Dendritic cell treated with granulocyte-macrophage colony-stimulating factor and Interleukin-4, amounts not matched to agents 40 ng/mL and 50 ng/mL, for 4 days (primary cell): ENCODE measurements around the gene EHMT1.
A peak's percentile ranks its signal among the peaks of the same experiment; 100 is the strongest.

Experiments
- H3K27ac Mint-ChIP-seq: one replicate; pipeline ENCODE4 v1.8.0; 2022; ENCODE audit warnings: mild to moderate bottlenecking, mixed read lengths
- H3K27me3 Mint-ChIP-seq: one replicate; pipeline ENCODE4 v1.8.0; 2022; ENCODE audit warnings: mild to moderate bottlenecking, mixed read lengths
- H3K36me3 Mint-ChIP-seq: one replicate; pipeline ENCODE4 v1.8.0; 2022; ENCODE audit warnings: low read depth, mixed read lengths
- H3K4me1 Mint-ChIP-seq: one replicate; pipeline ENCODE4 v1.8.0; 2022; ENCODE audit warnings: low read depth, mixed read lengths
- H3K4me3 Mint-ChIP-seq: one replicate; pipeline ENCODE4 v1.8.0; 2022; ENCODE audit warnings: mild to moderate bottlenecking, moderate library complexity, mixed read lengths
- H3K9me3 Mint-ChIP-seq: one replicate; pipeline ENCODE4 v1.8.0; 2022; ENCODE audit warnings: mixed read lengths
- intact Hi-C: fragments of 100-400 bp; cut with micrococcal nuclease; formaldehyde crosslinking; loops from one replicate; pipeline ENCODE4 v1.15.0; 2022

EHMT1 gene

DNA sequence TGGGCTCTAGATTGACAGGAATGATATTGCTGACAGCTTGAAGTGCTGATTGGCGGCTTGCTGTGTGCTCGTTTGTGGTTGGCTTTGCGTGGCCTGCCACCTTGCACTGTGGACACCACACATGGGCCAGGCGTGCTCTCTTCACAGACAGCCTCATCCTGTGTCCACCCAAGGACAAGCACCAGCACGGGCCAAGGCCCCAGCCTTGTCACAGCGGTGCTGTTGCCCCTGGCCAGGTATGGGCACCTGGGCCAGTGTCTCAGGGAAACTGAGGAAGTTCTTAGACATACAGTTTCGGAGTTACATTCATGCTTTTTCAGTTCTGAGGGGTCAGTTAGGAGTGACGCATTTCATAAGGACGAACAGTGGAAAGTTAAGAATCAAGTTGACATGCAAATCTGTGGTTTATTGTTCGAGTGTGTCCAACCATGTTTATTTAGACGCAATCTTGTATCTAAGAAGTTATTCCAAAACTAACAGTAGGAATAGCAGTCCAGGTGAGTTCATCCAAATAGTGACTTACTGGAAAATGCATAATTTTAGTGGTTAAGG is 125.9 kb downstream of the EHMT1 start:
- no peak overlapping the region for H3K4me3 Mint-ChIP-seq
- H3K27ac Mint-ChIP-seq = no peak overlapping the region
- H3K4me1 Mint-ChIP-seq = peaks cover 8% of the 10 kb centered on the region
- no peaks in the 10 kb centered on the region for H3K9me3 Mint-ChIP-seq
- intact Hi-C loops = no loop called here
- H3K36me3 Mint-ChIP-seq = peaks cover 93% of the 10 kb centered on the region
- H3K27me3 Mint-ChIP-seq = no peaks in the 10 kb centered on the region

DNA sequence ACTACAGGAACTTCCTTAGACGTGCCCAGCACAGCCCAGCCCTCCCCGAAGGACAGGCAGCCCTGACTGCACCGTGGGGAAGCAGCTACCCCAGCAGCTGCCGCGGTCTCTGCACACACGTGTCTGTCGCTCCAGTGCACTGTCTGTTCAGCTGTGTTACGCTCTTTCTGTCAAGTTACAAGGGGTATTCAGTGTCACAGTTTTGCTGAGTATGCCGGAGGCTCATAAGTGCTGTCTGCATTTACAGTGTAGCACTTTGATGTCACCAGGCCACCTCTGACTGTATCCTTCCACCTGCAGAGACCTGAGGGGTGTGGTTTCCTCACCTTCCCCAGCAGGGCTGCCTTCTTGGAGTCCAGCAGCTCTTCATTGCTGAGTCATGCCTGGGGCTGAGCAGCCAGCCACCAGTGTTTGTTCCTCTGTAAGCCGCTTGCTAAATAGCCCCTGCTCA is 126.8 kb downstream of the EHMT1 start:
- Mint-ChIP-seq H3K4me3 (no peak overlapping the region), H3K4me1 (peaks cover 8% of the 10 kb centered on the region), H3K27ac (peak overlapping the region; percentile 57), H3K36me3 (peaks cover 93% of the 10 kb centered on the region), H3K9me3 (no peaks in the 10 kb centered on the region), H3K27me3 (no peaks in the 10 kb centered on the region)
- intact Hi-C loops = no loop called here

DNA sequence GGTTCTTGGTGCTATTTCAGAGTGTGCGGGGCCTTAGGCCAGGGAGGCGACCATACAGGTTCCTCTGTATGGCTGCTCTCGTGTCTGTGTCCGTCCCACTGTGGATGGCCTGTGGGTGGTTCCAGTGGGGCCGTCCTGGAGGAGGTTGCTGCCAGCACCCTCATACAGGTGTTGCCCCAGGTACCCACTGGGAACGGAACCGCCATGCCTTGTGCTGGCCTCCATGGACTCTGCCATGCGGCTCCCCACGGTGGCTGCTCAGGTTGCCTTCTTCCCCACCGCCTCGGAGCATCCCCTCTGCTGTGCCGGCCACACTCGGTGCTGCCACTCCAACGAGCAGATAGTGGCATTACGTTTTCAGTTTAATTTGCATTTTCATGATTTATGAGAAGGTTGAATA is 129.5 kb downstream of the EHMT1 start:
- peaks cover 8% of the 10 kb centered on the region for H3K4me1 Mint-ChIP-seq
- intact Hi-C loops = no loop called here
- no peak overlapping the region for H3K27ac Mint-ChIP-seq
- H3K27me3 Mint-ChIP-seq = no peaks in the 10 kb centered on the region
- no peaks in the 10 kb centered on the region for H3K9me3 Mint-ChIP-seq
- peaks cover 96% of the 10 kb centered on the region for H3K36me3 Mint-ChIP-seq
- H3K4me3 Mint-ChIP-seq = no peak overlapping the region

DNA sequence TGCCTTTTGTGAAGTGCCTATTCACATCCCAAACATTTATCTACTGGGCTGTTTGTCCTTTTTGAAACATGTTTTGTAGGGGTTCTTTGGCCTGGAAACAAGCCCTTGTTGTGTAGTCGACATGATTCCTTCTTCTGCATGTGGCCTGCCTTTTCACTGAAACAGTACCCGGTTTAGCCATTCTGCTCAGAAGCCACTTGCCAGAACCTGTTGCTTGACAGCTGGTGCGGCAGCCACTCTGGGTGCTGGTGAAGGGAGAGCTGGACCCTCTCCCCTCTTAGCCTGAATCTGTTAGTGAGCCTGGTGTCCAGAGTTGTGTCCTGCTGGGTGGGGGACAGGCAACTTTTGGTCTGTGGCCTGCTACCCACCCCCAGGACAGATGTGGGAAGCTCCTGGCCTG is 129.9 kb downstream of the EHMT1 start:
- intact Hi-C loops = no loop called here
- no peak overlapping the region for H3K27ac Mint-ChIP-seq
- H3K9me3 Mint-ChIP-seq = no peaks in the 10 kb centered on the region

DNA sequence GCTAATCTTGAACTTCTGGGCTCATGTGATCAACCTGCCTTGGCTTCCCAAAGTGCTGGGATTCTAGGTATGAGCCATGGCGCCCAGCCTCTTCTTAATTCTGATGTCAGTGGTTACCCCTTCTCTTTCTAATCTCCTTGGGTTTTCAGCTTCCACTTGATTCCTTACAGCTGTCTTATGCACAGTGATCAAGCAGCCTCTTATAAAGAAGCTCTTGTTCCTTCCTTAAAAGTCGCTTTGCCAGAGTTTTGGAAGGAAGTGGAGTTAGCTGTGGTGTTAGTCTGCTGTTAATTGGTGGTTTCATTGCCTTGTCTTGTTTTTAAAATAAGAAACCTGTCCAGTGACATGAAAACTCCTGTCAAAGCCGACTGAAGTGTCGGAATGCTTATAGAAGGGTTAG is 130.7 kb downstream of the EHMT1 start:
- no peaks in the 10 kb centered on the region for H3K27me3 Mint-ChIP-seq
- peaks cover 8% of the 10 kb centered on the region for H3K4me1 Mint-ChIP-seq
- H3K4me3 Mint-ChIP-seq = no peak overlapping the region
- peaks cover 2% of the 10 kb centered on the region for H3K9me3 Mint-ChIP-seq
- intact Hi-C loops = no loop called here
- H3K36me3 Mint-ChIP-seq = peaks cover 96% of the 10 kb centered on the region
- H3K27ac Mint-ChIP-seq = no peak overlapping the region

More for the DNA sequence above, 129.9 kb downstream of the EHMT1 start:
- Mint-ChIP-seq H3K4me1 (peaks cover 8% of the 10 kb centered on the region), H3K27me3 (no peaks in the 10 kb centered on the region), H3K36me3 (peaks cover 96% of the 10 kb centered on the region), H3K4me3 (no peak overlapping the region)

GRCh38 chr9:137750007-137750406 is 131.2 kb downstream of the EHMT1 start:
- intact Hi-C loops = no loop called here
- Mint-ChIP-seq H3K4me3 (no peak overlapping the region), H3K36me3 (peaks cover 96% of the 10 kb centered on the region), H3K27ac (no peak overlapping the region), H3K4me1 (peaks cover 8% of the 10 kb centered on the region), H3K9me3 (peaks cover 7% of the 10 kb centered on the region), H3K27me3 (no peaks in the 10 kb centered on the region)

GRCh38 chr9:137750566-137750965 is 131.8 kb downstream of the EHMT1 start:
- intact Hi-C loops = no loop called here
- peaks cover 99% of the 10 kb centered on the region for H3K36me3 Mint-ChIP-seq
- peaks cover 13% of the 10 kb centered on the region for H3K9me3 Mint-ChIP-seq
- no peaks in the 10 kb centered on the region for H3K27me3 Mint-ChIP-seq
- H3K4me3 Mint-ChIP-seq = no peak overlapping the region
- no peak overlapping the region for H3K27ac Mint-ChIP-seq
- peaks cover 6% of the 10 kb centered on the region for H3K4me1 Mint-ChIP-seq

DNA sequence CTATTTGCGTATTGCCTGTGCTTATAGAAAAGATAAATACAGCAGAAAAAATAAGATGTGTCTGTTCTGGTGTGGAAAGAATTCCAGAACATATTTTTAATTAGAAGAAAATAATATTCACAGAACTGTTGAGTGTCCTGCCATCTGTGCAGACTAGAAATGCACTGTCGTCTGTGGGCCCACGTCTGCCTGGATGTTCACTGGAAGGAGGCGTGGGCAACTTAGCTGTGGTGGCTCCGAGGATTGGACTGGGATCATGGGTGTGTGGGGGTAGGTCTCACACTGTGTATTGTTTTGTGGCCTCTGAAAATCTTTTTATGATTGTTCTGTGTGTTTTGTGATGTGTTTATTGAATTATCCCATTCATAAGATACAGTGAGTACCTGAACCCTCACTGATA is 132.8 kb downstream of the EHMT1 start:
- Mint-ChIP-seq H3K27ac (no peak overlapping the region), H3K27me3 (no peaks in the 10 kb centered on the region), H3K4me1 (no peaks in the 10 kb centered on the region), H3K4me3 (no peak overlapping the region), H3K9me3 (peaks cover 15% of the 10 kb centered on the region), H3K36me3 (peaks cover 99% of the 10 kb centered on the region)
- intact Hi-C loops = no loop called here

- Mint-ChIP-seq H3K27me3 (no peaks in the 10 kb centered on the region), H3K9me3 (peaks cover 15% of the 10 kb centered on the region), H3K4me3 (no peak overlapping the region), H3K27ac (no peak overlapping the region), H3K4me1 (no peaks in the 10 kb centered on the region), H3K36me3 (peaks cover 99% of the 10 kb centered on the region)
- intact Hi-C loops = no loop called here
These were observed 133.6 kb downstream of the EHMT1 start for GRCh38 chr9:137752426-137752825.

- Mint-ChIP-seq H3K4me3 (no peak overlapping the region), H3K27ac (no peak overlapping the region), H3K9me3 (peaks cover 15% of the 10 kb centered on the region), H3K4me1 (no peaks in the 10 kb centered on the region), H3K36me3 (peaks cover 99% of the 10 kb centered on the region), H3K27me3 (no peaks in the 10 kb centered on the region)
- intact Hi-C loops = no loop called here
These were observed 134.5 kb downstream of the EHMT1 start for GRCh38 chr9:137753192-137753765.

DNA sequence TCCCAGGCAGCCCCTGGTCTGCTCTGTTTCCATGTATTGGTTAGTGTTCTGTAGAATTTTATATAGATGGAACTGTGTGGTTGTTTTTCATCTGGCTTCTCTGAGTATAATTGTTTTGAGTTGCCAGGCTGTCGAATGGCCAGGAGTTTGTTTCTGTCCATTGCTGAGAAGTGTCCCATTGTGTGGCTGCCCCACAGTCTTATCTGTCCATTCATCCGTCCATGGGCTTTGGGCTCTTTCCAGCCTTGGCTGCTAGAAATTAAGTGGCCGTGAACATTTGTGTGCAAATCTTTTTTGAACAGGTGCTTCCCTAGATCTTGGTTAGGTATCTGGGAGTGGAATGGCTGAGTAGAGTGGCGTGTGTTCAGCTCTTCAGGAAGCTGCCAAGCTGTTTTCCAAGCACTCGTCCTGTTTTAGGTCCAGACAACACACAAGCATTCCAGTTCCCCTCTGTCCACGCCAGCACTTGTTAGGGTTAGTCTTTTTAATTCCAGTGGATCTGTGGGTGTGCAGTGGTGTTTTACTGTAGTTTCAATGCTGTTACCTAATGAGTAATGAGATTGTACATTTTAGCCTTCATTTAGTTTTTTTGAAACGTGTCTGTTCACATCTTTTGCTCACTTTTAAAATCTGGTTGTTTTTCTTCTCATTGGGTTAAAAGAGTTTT is 136.6 kb downstream of the EHMT1 start:
- H3K27ac Mint-ChIP-seq = no peak overlapping the region
- H3K4me1 Mint-ChIP-seq = peaks cover 1% of the 10 kb centered on the region
- peaks cover 100% of the 10 kb centered on the region for H3K36me3 Mint-ChIP-seq
- intact Hi-C loops = no loop called here
- H3K4me3 Mint-ChIP-seq = no peak overlapping the region
- H3K27me3 Mint-ChIP-seq = no peaks in the 10 kb centered on the region
- peaks cover 15% of the 10 kb centered on the region for H3K9me3 Mint-ChIP-seq

DNA sequence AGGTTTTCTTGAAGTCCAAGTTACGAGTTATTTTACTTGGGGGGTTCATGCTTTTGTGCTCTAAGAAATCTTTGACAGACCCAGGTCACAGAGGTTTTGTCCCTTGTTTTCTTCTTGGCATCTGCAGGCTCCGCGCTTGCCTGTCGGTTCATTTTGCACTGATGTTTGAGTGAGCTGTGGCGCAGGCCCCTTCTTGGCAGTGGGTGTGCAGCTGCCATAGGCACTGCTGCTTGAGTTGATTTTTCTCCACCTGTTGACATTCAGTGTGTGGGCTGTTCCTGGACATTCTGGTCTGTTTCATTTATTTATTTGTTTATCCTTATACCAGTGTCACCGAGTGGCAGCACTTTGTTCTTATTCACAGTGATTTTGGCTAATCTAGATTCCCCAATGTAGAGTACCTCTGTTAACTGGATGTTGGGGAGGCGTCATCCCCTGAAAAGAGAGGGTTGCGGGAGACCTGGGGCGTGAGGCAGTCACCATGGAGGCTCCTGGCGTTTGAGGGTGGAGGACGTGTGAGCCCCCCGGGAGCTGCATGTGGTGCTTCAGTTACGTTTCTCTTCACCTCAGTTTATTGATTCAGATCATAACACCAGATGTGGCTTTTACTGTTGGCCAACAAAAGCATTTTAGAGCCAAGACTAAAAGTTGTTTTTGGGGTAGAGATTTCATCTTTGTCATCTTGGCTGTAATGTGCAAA is 137.4 kb downstream of the EHMT1 start:
- H3K36me3 Mint-ChIP-seq = peaks cover 99% of the 10 kb centered on the region

GRCh38 chr9:137757139-137757538 is 138.3 kb downstream of the EHMT1 start:
- Mint-ChIP-seq H3K36me3 (peaks cover 97% of the 10 kb centered on the region), H3K4me3 (no peak overlapping the region), H3K27ac (no peak overlapping the region), H3K4me1 (peaks cover 8% of the 10 kb centered on the region), H3K9me3 (peaks cover 15% of the 10 kb centered on the region), H3K27me3 (no peaks in the 10 kb centered on the region)
- intact Hi-C loops = no loop called here

More for the DNA sequence above, 137.4 kb downstream of the EHMT1 start:
- peaks cover 15% of the 10 kb centered on the region for H3K9me3 Mint-ChIP-seq
- no peak overlapping the region for H3K27ac Mint-ChIP-seq
- no peak overlapping the region for H3K4me3 Mint-ChIP-seq
- intact Hi-C loops = no loop called here
- H3K4me1 Mint-ChIP-seq = peaks cover 8% of the 10 kb centered on the region
- no peaks in the 10 kb centered on the region for H3K27me3 Mint-ChIP-seq

DNA sequence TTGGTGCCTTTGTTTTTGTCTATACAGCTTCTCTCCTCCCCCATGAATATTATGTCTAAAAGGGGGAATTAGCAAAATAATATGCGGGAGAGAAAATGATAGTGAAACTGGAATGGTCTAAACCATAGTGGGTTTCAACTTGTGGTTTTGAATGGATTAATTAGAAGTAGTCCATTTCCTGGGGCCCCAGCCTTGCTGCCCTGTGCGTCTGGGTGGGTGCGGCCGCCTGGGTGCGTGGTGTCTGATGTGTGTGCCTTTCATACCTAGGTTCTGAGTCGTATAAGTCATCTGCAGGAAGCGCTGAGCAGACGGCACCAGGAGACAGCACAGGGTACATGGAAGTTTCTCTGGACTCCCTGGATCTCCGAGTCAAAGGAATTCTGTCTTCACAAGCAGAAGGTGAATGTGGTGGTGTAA is 138.8 kb downstream of the EHMT1 start:
- Mint-ChIP-seq H3K4me3 (no peak overlapping the region), H3K9me3 (peaks cover 15% of the 10 kb centered on the region), H3K36me3 (peaks cover 97% of the 10 kb centered on the region), H3K4me1 (peaks cover 8% of the 10 kb centered on the region), H3K27ac (no peak overlapping the region), H3K27me3 (no peaks in the 10 kb centered on the region)
- intact Hi-C loops = no loop called here
